Measurements from ENCODE around the gene SAMM50. TPM values are rescaled to one million over a fixed set of nuclear protein-coding genes. Genes with fewer than 3 reads are reported as not detected.
A peak's percentile ranks its signal among the peaks of the same experiment; 100 is the strongest.

SAMM50 gene
- total RNA-seq, 1 donor from 2014 or later, result 57.5 TPM

DNA sequence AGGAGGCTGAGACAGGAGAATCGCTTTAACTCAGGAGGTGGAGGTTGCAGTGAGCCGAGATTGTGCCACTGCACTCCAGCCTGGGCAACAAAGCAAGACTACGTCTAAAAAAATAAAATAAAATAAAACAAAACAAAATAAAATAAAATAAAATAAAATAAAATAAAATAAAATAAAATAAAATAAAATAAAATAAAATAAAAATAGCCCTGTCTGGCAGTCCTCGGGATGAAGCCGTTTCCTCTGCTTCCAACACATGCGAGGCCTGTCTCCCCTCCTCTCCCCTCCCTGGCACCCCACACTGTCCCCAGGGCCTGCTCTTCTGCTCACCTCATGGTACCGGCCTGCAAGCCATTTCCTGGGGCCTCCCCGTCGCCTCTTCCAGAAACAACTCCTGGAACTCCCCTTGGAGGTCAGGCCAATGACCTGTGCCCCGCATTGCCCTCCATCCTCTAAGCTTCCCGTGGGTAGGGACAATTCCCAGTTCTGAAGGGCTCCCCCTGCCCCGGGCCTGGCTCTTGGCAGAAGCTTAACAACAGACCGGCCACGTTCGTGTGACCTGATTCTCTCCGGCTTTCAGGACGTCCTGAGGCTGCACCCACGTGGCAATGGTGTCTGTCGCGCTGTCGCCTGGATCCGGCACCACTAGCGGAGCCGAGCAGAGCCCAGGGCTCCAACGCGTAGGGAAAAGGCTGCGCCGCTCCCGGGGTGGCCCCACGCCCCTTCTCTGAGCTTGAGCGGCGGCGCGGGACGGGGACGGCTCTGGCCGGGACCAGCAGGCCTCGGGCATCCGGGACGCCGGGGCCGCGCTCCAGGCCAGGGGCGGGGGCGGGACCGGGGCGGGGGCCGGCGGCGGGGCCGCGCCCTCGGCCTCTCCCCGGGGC is 68.4 kb downstream of the SAMM50 start:
- DNase-seq (ENCODE audit: extremely low spot score, unreplicated experiment), result no peak
- Mint-ChIP-seq H3K9me3 (no peaks in the 10 kb centered on the region), H3K4me1 (ENCODE audit: unreplicated experiment) (peaks cover 23% of the 10 kb centered on the region), H3K36me3 (no peaks in the 10 kb centered on the region), H3K27me3 (peaks cover 13% of the 10 kb centered on the region), H3K27ac (peak overlapping the region; percentile 56), H3K4me3 (peak overlapping the region; percentile 82)
- TF ChIP-seq, protein P1, sequence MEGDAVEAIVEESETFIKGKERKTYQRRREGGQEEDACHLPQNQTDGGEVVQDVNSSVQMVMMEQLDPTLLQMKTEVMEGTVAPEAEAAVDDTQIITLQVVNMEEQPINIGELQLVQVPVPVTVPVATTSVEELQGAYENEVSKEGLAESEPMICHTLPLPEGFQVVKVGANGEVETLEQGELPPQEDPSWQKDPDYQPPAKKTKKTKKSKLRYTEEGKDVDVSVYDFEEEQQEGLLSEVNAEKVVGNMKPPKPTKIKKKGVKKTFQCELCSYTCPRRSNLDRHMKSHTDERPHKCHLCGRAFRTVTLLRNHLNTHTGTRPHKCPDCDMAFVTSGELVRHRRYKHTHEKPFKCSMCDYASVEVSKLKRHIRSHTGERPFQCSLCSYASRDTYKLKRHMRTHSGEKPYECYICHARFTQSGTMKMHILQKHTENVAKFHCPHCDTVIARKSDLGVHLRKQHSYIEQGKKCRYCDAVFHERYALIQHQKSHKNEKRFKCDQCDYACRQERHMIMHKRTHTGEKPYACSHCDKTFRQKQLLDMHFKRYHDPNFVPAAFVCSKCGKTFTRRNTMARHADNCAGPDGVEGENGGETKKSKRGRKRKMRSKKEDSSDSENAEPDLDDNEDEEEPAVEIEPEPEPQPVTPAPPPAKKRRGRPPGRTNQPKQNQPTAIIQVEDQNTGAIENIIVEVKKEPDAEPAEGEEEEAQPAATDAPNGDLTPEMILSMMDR (conservative IDR thresholded peaks at IDR 0.05), result no peak

DNA sequence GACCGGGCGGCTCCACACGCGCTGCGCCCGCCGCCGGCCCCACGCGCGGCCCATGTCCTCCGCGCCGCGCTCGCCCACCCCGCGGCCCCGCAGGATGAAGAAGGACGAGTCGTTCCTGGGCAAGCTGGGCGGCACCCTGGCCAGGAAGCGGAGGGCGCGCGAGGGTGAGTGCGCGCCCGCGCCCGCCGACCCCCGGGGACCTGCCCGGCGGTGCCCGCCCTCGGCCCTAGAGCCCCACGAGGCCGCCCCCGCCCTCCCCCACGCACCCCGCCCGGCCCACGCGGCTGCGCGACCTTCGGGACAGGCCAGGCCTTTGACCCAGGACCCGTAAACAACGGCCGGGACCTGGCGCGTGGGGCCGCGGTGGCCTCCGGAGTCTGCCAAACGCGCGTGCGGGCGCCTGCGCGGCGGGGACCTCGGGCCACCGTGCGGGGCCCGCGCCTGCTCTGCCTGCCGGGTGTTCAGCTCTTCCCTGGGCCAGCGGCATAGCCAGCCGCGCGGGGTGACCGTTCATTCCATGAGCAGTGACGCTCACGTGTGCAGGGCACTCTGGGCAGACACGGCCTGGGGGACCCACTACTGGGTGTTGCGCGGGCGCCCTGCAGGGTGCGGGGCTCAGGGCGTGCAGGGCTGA is 69.2 kb downstream of the SAMM50 start, which contains the start of gene PARVB:
PARVB (plus strand) TSS at position 15 of the 634 bp plus-strand sequence; CDS start at position 53, 38 bp downstream.
- H3K36me3 Mint-ChIP-seq, result no peaks in the 10 kb centered on the region
- peaks cover 23% of the 10 kb centered on the region for H3K4me1 Mint-ChIP-seq (ENCODE audit: unreplicated experiment)
- no peaks in the 10 kb centered on the region for H3K9me3 Mint-ChIP-seq
- peak within 1 kb of the TSS; percentile 82 for H3K4me3 Mint-ChIP-seq
- peak within 1 kb of the TSS; percentile 56 for H3K27ac Mint-ChIP-seq
- TF ChIP-seq, protein P1 (conservative IDR thresholded peaks at IDR 0.05), result no peak
- H3K27me3 Mint-ChIP-seq, result peaks cover 13% of the 10 kb centered on the region
- peak; percentile 70 for DNase-seq (ENCODE audit: extremely low spot score, unreplicated experiment)

- DNase-seq (ENCODE audit: extremely low spot score, unreplicated experiment), result no peak
- Mint-ChIP-seq H3K4me1 (ENCODE audit: unreplicated experiment) (peaks cover 23% of the 10 kb centered on the region), H3K27ac (peak overlapping the region; percentile 48), H3K9me3 (no peaks in the 10 kb centered on the region), H3K36me3 (no peaks in the 10 kb centered on the region), H3K27me3 (peaks cover 13% of the 10 kb centered on the region), H3K4me3 (peak overlapping the region; percentile 78)
- TF ChIP-seq, protein P1 (conservative IDR thresholded peaks at IDR 0.05), result no peak
These were observed 70.2 kb downstream of the SAMM50 start for GRCh38 chr22:44025171-44026065.

DNA sequence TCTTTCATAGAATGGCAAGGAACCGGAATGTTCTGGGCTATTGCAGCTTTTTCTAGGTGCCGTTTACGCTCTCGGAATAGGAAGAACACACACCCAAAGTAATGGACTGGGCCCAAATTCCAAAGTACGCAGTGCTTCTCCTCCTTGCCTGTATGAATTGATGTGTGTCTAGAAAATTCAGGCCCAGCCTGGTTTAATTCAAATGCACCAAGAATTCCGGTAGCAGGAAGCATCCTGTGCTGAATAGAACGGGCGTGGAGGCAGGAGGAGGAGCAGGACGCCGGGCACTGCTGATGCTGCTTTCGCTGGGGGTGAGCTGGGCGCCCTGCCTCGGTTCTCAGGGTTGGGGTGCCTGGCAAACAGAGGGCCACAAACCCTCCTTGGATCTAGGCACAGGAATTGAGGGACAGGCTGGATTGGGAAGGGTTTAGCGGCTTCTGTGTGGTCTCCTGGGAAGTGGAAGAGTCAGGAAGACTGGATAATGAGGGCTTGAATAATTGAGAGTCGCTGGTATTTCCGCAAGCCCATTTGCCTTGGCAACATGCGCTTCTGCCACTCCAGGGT is 70.9 kb downstream of the SAMM50 start:
- H3K4me3 Mint-ChIP-seq, result peak overlapping the region; percentile 62
- H3K27me3 Mint-ChIP-seq, result peaks cover 13% of the 10 kb centered on the region
- H3K36me3 Mint-ChIP-seq, result no peaks in the 10 kb centered on the region
- peaks cover 29% of the 10 kb centered on the region for H3K4me1 Mint-ChIP-seq (ENCODE audit: unreplicated experiment)
- peak overlapping the region; percentile 13 for H3K27ac Mint-ChIP-seq
- H3K9me3 Mint-ChIP-seq, result no peaks in the 10 kb centered on the region
- no peak for DNase-seq (ENCODE audit: extremely low spot score, unreplicated experiment)
- TF ChIP-seq, protein P1 (conservative IDR thresholded peaks at IDR 0.05), result no peak
